ENCODE measurements around the gene RASGRP2.

DNA sequence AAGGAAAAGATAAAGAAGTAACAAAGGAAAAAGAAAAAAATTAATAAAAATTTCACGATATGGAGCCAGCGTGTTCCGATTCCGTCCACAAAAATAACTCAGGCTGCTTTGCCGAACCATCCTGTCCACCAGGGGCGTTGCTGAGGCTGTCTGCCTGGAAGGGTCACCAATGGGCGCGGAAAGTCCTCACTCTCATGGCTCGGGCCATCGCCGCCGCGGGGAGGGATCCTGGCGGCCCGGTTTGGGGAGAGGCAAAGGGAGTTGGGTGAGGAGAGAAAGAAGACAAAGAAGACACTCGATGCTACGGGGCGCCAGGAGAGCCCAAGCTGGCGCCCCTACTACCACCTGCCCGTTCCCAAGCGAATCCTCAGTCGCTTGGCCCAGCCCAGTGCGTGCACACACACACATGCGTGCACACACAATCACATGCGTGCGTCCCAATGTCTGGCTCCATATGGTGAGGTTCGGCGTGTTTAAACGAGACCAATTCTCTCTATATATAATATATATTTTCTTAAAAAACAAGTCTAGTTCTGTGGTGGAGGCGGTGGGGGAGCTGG, 21.4 kb upstream of the RASGRP2 start:
- no peak for TF ChIP-seq SETDB1 (IDR thresholded peaks at IDR 0.05; ENCODE audit: insufficient read length, low read length)
- no peak; the same call in 1 of the 2 replicates for TF ChIP-seq CTCF (tag by site-specific recombination; IDR thresholded peaks at IDR 0.05)
- TF ChIP-seq, protein P1, sequence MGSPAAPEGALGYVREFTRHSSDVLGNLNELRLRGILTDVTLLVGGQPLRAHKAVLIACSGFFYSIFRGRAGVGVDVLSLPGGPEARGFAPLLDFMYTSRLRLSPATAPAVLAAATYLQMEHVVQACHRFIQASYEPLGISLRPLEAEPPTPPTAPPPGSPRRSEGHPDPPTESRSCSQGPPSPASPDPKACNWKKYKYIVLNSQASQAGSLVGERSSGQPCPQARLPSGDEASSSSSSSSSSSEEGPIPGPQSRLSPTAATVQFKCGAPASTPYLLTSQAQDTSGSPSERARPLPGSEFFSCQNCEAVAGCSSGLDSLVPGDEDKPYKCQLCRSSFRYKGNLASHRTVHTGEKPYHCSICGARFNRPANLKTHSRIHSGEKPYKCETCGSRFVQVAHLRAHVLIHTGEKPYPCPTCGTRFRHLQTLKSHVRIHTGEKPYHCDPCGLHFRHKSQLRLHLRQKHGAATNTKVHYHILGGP (tag by site-specific recombination; IDR thresholded peaks at IDR 0.05) = no peak
- TF ChIP-seq HOXA7 (CRISPR knock-in tag; IDR thresholded peaks at IDR 0.05; ENCODE audit: borderline replicate concordance) = no peak

Measured in HEK293 (cell line).